GM21825 (cell line): ENCODE data around the gene NUP62CL.
"Not testable (repeated sequence)": the region's sequence is repeated elsewhere in the genome, so short reads cannot be mapped to it uniquely, and the experiment has no call there.

ENCODE experiments used
- ATAC-seq: cut with Tn5 transposase; IDR thresholded peaks from one replicate; pipeline ENCODE4 v1.9.1; 2021; ENCODE audit warnings: mild to moderate bottlenecking, moderate library complexity; ENCODE audit not compliant: unreplicated experiment

NUP62CL gene

DNA sequence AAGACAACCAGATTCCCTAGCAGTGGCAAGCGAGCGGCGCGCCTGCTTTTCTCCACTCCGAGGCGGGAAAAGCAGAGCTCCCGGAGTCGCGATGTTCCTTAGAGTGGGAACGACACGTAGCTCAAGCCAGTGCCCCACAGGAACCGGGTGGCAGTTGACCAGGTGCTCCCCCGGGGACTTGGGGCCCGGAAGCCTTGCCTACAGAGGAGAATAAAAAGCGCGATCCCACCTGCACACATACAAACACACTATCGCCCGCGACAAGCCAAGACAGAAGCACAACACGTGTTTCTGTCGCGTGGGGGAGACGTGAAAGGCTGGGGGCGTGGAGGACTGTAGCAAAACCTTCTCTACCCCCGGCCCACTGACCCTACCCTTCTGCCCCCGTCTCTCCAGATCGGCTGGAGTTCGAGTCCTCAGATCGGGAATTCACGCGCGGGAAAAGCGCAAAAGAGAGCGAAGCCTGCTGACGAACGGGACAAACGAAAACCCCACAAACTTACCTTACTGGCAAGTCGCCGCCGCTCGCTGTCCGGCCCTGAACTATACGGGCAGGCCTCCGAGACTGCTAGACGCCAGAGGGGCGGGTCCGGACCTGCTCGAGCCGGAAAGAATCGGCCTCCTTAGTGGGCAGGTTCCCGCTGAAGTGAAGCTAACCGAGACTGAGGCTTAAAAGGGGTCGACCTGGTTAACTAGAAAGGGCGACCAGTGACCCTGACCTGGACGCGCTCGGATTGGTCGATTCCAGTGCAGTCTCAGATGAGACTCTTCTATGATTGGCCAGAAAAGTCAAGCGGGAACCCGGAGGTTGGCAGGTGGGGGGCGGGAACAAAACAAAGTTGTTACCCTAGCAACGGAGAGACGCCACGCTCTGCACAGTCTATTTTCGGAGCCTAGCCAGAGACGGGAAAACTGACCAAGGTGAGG lies at the start of gene NUP62CL, which contains the start of gene DNAAF6:
TSS of gene NUP62CL (minus strand) at position 664 of the 927 bp plus-strand sequence. CDS start 31,287 bp downstream, outside the sequence.
TSS of gene DNAAF6 (plus strand) at position 842 of the 927 bp plus-strand sequence. CDS start 6,265 bp downstream, outside the sequence.
- peak; percentile 94 for ATAC-seq

DNA sequence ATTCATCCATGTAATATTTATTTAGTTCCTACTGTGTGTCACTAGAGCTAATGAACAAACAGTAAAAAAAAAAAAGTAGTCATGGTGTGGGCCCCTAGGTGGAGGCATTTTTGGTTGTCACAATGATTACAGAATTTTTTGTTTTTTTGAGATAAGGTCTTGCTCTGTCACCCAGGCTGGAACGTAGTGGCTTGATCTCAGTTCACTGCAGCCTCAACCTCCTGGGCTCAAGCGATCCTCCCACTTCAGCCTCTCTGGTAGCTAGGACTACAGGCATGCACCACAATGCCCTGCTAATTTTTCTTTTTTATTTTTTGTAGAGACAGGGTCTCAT lies 22.2 kb upstream of the NUP62CL start:
- no peak for ATAC-seq

- ATAC-seq = no peak
These were observed 21.7 kb upstream of the NUP62CL start for GRCh38 chrX:107227780-107228485.

DNA sequence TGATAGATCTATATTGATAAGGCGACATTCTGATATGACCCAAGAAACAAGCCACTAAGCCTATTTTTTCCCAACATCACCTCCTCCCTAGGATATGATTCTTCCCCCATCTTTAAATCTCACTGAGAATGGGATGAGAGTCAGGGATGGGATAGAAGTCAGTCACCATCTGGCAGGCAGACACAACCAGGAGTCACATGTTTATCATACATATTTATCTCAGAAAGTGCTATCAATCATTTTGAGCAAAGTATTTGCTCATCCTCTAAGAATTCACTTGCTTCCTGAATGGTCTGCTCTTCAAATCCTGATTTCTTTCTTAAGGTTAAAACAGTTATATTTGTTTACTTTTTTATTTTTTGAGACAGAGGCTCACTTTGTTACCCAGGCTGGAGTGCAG lies 20.5 kb upstream of the NUP62CL start:
- ATAC-seq = no peak

GRCh38 chrX:107213477-107213876 lies 7.2 kb upstream of the NUP62CL start:
- no peak for ATAC-seq

DNA sequence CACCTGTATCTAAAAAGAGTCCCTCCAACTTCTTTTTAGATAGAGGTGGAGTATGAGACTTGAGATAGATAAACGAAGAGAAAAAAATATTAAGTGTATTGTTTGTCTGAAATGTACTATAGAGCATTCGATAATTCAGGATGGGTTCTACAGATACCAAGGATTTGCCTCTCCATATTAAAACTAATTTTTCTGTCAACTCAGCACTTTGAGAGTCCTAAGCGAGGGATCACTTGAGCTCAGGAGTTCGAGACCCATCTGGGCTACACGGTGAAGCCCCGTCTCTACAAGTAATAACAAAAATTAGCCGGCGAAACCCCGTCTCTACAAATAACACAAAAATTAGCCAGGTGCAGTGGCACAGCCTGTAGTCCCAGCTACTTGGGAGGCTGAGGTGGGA lies 1.7 kb upstream of the NUP62CL start:
- no peak for ATAC-seq

- ATAC-seq = no peak
These were observed 856 bp upstream of the NUP62CL start for GRCh38 chrX:107207089-107207488.

- no peak for ATAC-seq
These were observed 448 bp upstream of the NUP62CL start for GRCh38 chrX:107206697-107207065.

- ATAC-seq = no peak
These were observed 2.1 kb downstream of the NUP62CL start for GRCh38 chrX:107204068-107204605.

DNA sequence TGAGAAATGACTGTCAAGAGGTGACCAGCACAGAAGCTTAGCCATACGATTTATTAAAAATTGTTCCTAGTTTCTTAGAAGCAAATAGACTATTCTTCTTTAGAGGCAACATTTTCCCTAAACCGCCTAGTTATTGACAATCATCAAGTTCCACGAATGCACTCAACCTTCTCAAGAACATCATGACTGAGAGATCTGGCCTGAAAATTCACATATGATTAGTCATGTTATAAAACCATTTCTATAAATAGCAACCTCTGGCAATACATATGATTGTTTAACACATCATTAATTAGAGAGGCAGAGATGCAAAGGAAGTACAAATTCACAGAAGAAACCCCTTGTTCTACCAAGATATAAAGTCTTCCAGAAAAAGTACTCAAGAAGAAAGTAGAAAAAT lies 6.7 kb downstream of the NUP62CL start:
- no peak for ATAC-seq

GRCh38 chrX:107198074-107198473 lies 8.2 kb downstream of the NUP62CL start:
- not testable (repeated sequence) for ATAC-seq

GRCh38 chrX:107197319-107197718 lies 8.9 kb downstream of the NUP62CL start:
- no peak for ATAC-seq

DNA sequence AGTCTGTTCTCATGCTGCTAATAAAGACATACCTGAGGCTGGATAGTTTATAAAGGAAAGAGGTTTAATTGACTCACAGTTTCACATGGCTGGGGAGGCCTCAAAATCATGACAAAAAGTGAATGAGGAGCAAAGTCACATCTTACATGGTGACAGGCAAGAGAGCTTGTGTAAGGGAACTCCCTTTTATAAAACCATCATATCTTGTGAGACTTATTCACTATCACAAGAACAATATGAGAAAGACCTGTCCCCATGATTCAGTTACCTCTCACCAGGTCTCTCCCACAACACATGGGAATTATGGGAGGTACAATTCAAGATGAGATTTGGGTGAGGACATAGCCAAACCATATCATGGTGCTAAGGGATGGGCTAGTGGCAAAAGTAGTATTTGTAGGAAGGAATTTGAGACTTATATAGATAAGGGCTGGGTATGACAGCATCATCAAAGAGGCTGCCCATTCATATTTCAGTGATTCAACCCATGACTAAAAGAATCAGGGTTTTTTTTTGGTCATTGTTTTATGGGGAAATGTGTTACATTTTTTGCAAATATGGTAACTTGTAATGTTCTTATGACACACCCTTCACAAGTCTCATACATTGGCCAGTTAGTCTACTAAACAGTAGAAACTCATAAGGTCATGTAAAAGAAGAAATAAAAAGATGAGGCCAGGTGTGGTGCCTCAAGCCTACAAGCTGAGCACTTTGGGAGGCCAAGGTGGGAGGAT lies 34.7 kb downstream of the NUP62CL start:
- no peak for ATAC-seq

DNA sequence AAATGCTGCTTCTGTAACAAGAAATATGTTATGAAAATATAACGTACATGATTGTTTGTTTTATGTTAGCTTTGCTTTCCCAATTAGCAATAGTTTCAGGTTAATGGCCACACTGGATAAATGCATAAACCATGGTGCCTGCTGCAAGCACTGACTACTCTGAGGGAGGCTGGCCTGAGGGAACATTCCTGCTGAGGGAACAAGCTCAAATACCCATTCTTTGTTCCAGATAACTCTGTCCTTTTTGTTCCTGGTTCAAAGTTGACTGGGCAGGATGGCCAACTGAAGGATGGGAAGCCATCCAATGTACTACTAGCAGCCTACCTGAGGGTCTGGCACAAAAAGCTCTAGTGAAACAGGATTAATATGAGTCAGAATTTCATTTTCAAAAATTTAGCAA lies 37.5 kb downstream of the NUP62CL start:
- no peak for ATAC-seq

GRCh38 chrX:107168257-107168656 lies 38.0 kb downstream of the NUP62CL start:
- ATAC-seq = no peak

GRCh38 chrX:107167163-107167921 lies 38.9 kb downstream of the NUP62CL start:
- no peak for ATAC-seq

DNA sequence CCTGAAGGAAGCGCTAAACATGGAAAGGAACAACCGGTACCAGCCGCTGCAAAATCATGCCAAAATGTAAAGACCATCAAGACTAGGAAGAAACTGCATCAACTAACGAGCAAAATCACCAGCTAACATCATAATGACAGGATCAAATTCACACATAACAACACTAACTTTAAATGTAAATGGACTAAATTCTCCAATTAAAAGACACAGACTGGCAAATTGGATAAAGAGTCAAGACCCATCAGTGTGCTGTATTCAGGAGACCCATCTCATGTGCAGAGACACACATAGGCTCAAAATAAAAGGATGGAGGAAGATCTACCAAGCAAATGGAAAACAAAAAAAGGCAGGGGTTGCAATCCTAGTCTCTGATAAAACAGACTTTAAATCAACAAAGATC lies 48.6 kb downstream of the NUP62CL start:
- not testable (repeated sequence) for ATAC-seq

DNA sequence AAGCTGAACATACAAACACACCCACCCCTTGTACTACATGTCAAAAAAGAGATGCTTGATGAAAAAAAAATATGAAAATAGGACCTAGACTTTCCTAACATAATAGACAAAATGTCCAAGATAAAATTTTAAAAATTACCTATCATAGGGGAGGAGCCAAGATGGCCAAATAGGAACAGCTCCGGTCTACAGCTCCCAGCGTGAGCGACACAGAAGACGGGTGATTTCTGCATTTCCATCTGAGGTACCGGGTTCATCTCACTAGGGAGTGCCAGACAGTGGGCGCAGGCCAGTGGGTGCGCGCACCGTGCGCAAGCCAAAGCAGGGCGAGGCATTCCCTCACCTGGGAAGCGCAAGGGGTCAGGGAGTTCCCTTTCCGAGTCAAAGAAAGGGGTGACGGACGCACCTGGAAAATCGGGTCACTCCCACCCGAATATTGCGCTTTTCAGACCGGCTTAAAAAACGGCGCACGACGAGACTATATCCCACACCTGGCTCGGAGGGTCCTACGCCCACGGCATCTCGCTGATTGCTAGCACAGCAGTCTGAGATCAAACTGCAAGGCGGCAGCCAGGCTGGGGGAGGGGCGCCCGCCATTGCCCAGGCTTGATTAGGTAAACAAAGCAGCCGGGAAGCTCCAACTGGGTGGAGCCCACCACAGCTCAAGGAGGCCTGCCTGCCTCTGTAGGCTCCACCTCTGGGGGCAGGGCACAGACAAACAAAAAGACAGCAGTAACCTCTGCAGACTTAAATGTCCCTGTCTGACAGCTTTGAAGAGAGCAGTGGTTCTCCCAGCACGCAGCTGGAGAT lies 50.4 kb downstream of the NUP62CL start:
- ATAC-seq = not testable (repeated sequence)

DNA sequence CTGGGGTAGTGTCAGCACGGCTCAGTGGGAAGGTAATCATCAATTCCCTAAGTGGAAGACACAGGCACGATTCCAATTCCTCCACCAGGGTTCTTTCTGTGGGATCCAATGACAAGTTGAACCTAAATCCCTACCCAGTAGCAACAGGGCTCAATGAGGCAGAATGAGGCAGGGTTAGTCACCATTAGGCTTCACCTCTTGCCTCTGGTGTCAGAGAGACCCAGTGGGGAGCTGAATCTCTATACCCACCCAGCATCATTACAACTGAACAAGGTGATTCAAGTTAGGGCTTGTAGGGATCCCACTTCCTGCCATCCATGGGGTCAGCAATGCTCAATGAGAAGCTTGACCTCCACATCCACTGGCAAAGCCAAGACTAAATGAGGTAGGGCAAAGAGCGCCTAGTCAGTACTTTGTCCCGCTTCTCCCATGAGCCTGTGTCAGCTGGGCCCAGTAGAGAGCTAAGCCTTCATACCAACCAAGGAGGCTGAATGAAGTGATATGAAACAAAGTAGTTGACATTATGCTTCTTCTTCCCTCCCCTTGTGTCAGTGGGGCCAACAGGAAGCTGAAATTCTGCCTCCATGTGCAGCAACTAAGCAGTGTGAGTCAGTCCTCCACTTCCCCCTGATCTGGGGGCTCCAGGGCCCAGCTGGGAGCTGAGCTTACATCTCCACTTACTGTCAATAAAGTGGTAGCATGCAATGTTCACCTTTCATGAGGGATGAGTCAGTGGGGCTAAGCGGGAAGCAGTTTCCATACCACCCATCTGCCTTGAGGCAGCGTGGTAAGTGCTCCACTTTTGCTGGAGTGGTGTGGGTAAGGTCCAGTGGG lies 51.2 kb downstream of the NUP62CL start:
- ATAC-seq = no peak
